HG03460 (cell line): ENCODE measurements around the gene MTRFR.
"Not testable (repeated sequence)": the region's sequence is repeated elsewhere in the genome, so short reads cannot be mapped to it uniquely, and the experiment has no call there.

Experiments used
- ATAC-seq: cut with Tn5 transposase; IDR thresholded peaks from one replicate; pipeline ENCODE4 v1.9.1; 2021; ENCODE audit not compliant: unreplicated experiment

MTRFR gene

DNA sequence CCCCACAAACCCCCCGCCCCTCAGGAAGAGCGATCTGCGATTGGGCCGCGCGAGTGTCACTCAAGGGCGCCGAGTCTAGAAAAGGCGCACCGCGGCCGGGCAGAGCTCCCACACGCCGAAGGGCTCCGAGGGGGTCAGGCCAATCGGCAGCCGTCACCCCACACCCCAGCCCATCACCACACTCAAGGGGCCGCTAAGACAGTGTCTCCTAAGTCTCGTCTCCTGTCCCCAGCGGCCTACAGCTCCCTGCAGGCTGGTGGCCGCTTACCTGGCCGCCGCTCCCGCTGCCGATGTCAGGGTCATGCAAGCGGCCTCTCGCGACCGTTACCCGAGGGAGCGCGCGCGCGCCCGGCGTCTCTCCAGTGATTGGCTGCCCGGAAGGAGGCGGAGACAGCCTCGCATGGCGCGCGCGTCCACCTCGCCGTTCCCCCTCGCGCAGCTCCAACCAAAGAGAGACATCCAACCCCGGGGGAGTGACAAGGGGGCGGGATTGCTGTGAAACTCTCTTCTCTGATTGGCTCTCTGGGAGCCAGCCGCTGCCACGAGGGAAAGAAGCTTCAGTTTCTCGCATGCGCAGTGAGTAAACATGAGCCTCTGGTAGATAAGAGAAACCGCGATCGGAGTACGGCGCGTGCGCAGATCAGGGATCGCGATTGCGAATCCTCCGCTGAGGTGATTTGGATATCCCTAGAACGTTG, at the start of gene MTRFR, which contains the start of gene MPHOSPH9:
TSS of gene MTRFR (plus strand) at position 630 of the 698 bp plus-strand sequence. CDS start 20,239 bp downstream, outside the sequence.
TSS of gene MPHOSPH9 (minus strand) at position 335 of the 698 bp plus-strand sequence. CDS start 2,777 bp downstream, outside the sequence.
- ATAC-seq: peak; percentile 79

- no peak for ATAC-seq
Measured at GRCh38 chr12:123187637-123188036, 45.6 kb upstream of the MTRFR start.

DNA sequence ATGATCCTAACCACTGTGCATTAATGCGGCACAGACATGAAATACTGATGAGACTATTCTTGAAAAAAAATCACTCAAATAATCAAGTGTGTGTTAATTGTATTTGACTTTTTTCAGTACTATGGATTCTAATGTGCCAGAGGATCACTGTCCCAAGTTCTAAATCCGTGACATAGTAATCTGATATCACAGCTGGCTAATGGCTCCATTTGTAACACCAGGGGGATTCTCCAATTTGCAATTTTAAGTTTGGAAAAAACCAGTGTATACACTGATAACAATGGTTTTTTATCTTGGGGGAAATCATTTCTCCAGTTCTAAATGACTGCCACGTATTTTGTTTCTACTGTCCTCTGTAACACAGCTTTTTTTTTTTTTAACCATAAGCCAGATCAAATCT, 33.3 kb upstream of the MTRFR start:
- ATAC-seq: no peak

DNA sequence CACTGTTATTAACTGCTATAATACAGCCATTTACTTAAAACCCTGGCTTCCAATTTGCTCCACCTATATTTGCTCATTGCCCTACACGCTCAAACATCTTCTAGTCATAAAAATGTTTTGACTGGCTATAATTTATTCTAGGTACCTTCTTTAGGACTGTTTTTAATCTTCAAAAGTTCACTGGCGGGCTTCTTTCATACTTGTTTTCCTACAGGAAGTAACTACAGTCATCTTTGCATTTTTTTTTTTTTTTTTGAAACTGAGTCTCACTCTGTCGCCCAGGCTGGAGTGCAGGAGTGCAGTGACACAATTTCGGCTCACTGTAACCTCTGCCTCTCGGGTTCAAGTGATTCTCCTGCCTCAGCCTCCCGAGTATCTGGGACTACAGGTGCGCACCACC, 32.8 kb upstream of the MTRFR start:
- no peak for ATAC-seq

DNA sequence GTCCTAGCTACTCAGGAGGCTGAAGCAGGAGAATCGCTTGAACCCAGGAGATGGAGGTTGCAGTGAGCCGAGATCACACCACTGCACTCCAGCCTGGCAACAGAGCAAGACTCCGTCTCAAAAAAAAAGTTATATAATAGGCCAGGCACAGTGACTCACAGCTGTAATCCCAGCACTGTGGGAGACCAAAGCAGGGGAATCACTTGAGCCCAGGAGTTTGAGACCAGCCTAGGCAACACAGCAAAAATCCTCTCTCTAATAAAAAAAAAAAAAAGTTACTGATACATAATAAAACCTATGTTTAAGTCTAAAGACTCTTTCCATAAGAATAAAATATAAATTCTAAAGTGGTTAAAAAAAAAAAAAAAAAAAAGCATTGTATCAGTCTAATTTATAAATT, 26.4 kb upstream of the MTRFR start:
- not testable (repeated sequence) for ATAC-seq

- not testable (repeated sequence) for ATAC-seq
Measured at GRCh38 chr12:123207815-123208214, 25.4 kb upstream of the MTRFR start.

- ATAC-seq: no peak
Measured at GRCh38 chr12:123223241-123223668, 10.0 kb upstream of the MTRFR start.

- no peak for ATAC-seq
Measured at GRCh38 chr12:123225443-123225842, 7.8 kb upstream of the MTRFR start.

DNA sequence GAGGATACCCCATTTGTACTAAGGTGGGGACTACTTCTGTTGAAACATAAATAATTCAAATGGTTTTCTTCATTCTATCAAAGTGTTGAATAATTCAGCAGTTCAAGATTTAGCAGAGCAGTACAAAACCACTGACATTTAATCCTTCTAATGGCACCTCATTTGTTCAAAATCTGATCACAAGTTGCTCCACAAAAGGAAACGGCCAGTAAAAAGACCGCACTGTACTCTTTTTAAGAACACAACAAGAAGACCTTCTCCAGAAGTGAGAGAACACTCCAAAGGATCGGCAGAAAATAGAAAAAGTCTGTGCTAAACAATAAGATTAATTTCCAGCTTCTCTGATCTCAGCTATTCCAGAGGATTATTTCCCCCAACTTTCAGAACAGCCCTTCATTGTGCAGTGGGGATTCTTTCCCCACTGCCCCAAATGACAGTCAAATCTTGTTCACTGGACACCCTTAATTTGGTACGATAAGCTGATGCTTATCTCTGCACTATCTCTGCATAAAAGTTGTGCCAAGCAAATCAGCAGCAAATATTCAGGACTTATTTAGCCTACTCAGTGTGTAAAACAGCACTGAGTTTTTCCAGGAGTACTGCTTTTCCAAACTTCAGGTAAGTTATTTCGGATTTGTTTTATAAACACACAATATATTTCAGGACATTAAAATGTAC, 5.5 kb upstream of the MTRFR start:
- ATAC-seq: no peak

GRCh38 chr12:123229051-123229450, 4.2 kb upstream of the MTRFR start:
- ATAC-seq: no peak

DNA sequence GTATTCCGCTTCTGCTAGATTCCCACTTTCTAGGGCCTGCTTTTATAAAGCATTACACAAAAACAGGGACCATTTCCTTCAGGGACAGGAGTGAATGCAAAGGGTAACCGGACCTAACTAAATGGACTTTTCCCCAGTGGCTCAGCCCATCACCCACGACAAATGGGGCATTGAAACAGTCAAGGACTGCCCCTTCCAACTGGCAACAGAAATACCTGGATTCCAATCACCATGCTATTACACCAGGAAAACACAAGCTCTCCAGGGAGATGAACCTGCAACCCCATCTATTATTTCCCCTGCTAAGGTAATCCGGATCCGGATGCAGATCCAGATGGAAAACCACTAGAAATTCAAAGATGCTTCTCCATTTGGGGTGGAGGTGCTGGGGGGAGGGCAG, 1.3 kb upstream of the MTRFR start:
- no peak for ATAC-seq

DNA sequence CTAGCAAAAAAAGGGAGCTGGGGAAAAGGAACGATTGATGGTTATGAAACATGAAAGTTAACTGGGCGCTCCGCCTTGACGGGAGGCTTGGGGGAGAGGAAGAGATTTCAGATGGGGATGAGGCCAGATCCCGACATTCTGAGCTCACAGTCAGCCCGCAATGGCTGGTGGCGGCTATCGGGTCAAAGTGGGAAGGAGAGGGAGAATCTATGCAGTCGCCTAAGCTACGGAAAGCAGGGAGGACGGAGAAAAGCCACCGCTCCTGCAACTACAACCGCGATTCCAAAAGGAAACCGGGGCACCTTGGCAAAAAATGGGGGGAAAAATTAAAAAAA, 797 bp upstream of the MTRFR start:
- ATAC-seq: no peak

DNA sequence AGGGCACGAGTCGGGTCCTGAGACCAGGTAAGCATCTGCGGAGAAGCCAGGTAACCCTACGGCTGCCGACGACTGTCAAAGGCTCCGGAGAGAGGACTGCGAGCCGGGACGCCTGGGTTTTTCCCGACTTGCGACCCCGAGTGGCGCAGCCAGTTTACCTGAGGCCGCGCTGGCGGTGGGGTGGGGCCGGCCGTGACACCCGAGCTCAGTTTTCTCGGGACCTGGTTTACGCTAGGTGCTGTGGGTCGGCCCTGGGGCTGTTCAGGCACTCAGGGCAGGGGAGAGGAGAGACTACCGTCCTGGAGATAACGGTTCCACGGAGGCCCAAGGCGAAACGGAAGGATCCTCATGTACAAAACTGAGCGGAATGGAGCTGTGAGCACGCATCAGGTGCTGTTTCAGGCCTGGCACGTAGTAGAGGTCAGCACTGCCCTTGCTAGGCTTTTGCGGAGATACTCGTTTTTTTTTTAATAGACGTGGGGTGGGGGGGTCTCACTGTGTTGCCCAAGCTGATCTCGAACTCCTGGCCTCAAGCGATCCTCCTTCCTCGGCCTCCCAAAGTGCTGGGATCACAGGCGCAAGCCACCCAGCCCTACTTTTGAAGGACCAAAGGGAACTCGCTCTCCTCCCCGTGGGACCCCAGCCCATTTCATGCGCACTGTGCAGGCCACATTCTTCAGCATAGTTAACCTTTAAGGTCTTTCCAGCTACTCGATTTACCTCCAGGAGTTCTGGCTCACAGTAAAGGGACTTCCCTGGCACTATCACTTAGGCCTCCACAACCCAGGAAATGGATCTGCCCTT, 471 bp downstream of the MTRFR start:
- peak; percentile 15 for ATAC-seq

DNA sequence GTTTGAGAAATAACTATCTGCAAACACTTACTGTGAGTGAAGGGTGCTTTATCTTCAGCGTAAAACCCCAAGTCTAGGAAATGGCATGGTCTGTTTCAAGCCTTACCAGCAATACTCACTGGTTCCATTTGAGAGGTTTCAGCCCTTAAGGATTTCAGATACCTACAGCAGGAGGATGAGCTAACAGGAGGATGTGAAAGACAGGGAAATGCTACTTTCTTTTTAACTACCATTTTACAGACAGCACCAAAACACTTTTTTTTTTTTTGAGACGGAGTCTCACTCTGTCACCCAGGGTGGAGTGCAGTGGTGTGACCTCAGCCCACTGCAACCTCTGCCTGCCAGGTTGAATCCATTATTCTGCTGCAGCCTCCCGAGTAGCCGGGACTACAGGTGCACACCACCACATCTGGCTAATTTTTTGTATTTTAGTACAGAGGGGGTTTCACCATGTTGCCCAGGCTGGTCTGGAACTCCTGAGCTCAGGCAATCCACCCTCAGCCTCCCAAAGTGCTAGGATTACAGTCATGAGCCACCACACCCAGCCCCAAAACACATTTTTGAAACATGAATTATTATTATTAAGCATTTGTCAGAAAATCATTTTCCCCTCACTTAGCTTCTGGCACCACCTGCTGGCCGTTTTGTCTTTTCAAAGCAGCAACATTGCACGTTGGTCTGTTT, 4.6 kb downstream of the MTRFR start:
- ATAC-seq: no peak

DNA sequence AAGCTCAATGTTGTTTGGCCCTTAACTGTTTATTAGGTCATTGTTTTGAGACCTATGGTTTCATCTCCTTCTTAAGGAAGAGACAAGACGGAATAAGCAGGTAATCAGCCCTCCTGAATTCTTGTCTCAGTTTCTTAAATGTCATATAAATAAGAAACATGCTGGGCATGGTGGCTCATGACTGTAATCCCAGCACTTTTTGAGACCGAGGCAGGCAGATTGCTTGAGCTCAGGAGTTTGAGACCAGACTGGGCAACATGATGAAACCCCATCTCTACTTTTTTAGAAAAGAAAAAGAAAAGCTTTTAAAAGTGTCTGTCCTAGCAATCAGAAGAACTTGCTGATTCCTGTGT, 5.1 kb downstream of the MTRFR start:
- no peak for ATAC-seq

DNA sequence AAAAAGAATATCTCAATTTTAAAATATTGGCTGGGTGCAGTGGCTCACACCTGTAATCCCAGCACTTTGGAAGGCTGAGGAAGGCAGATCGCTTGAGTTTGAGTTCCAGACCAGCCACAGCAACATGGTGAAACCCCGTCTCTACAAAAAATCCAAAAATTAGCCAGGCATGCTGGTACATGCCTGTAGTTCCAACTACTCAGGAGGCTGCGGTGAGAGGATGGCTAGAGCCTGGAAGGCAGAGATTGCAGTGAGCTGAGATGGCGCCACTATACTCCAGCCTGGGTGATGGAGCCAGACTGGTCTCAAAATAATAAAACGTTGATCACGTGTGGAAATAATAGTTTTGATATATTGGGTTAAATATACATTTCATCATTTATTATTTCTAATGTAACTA, 5.7 kb downstream of the MTRFR start:
- ATAC-seq: no peak

GRCh38 chr12:123242116-123242904, 9.1 kb downstream of the MTRFR start:
- ATAC-seq: no peak

GRCh38 chr12:123243671-123244262, 10.5 kb downstream of the MTRFR start:
- no peak for ATAC-seq

DNA sequence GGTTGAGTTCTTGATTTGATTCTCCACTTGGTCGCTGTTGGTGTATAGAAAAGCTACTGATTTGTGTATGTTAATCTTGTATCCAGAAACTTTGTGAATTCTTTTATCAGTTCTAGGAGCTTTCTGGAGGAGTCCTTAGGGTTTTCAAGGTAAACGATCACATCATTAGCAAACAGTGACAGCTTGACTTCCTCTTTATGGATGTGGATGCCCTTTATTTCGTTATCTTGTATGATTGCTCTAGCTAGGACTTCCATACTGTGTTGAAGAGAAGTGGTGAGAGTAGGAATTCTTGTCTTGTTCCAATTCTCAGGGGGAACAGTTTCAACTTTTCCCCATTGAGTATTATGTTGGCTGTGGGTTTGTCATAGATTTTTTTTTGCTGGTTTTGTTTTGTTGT, 12.4 kb downstream of the MTRFR start:
- ATAC-seq: no peak

- ATAC-seq: not testable (repeated sequence)
Measured at GRCh38 chr12:123248129-123248528, 14.9 kb downstream of the MTRFR start.
